HG03457 (cell line): ENCODE measurements around the gene ISG20.

Experiments
- ATAC-seq: cut with Tn5 transposase; IDR thresholded peaks from one replicate; pipeline ENCODE4 v1.9.1; 2021; ENCODE audit warnings: moderate number of reproducible peaks; ENCODE audit not compliant: unreplicated experiment

Gene ISG20

DNA sequence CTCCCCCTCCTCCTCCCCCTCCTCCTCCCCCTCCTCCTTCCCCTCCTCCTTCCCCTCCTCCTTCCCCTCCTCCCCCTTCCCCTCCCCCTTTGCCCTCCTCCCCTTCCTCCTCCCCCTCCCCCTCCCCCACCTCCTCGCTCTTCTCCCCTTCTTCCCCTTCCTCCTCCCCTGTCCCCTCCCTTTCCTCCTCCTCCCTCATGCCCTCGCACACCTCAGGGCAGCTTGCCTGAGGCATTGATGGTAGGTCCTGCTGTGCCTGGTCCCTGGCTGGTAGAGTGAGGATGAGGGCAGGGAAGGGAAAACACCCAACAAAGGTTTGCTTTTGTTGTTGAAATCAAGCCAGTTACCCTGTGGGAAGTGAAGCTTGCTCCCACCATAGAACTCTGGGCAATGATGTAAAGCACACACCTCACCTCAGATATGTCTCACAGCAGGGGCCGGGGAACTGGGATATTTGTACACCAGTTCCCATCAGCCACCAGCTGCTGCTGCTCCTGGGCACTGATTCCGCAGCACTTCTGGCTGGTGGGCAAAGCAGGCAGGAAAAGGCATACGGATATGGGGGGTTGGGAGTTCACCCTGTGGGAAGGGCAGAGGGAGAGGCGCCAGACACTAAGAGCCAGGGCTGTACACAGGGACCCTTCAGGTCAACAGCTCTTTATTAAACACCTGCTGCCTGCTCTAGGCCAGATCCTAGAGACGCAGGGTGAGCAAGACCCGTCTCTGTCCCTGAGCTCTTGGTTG, 13.8 kb downstream of the ISG20 start:
- ATAC-seq, result no peak

DNA sequence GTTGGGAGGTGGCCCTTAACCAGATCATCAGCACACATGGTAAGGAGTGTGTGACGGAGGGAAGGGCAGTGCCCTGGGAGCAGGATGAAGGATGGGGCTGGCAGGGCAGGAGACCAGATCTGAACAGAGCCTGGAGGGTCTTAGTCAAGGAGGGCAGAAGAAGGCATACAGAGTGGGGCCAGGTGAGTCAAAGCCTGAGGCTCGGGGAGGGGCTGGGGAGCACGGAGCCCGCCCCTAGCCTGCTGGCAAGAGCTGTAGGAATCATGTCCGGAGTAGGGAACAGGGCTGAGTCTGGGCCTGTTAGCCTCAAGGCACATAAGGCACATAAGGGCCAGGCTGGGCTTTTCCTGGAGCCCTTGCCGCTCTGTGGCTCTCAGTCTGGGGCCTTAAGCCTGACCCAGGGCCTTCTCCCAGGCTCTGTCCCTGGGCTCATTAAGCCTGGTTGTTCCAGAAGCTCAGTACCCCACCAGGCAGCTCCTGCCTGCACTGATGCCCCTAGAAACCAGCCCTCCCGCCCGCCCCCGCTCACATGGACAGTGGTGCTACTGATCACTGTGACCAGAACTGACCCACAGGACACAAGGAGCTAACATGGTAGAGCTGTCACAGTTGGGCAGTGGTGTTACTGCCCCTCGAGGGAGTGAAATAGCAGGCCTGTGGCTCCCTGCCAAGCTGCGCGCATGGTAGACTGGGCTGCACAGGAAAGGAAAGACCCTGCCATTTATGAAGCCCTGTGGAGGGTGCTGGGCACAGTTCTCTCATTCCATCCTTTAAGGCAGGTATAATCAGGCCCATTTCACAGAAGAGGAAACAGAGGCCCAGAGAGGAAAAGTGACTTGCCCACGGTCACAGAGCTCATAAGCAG, 14.6 kb downstream of the ISG20 start:
- no peak for ATAC-seq

DNA sequence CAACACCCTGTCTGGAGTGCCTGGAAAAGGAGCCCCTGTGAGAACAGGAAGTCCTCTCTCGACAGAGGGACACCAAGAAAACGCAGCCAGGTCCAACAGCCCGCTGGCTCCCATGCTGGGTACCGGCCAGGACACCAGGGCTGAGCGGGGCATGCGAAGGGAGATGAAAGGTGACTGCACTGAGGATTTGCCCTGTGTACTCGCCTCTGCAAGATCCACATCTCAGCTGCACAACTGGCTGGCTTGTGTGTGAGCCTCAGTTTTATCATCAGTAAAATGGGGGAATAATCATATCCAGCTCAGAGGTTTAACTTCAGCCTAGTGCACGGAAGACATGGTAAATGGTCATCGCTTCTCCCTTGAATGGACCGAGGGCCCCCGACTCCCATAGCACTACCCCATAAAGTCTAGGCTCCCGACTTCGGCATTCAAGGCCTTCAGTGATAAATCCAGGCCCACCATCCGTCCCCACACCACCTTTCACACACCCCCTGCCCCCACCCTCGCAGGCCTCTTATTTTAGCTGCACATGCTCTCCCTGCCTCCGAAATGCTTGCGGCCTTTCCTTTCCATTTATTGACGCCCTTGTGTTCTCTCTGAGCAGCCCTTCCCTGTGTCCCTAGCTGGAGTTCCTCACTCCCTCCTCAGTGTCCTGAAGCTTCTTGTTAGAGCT, 15.8 kb downstream of the ISG20 start:
- ATAC-seq, result no peak

DNA sequence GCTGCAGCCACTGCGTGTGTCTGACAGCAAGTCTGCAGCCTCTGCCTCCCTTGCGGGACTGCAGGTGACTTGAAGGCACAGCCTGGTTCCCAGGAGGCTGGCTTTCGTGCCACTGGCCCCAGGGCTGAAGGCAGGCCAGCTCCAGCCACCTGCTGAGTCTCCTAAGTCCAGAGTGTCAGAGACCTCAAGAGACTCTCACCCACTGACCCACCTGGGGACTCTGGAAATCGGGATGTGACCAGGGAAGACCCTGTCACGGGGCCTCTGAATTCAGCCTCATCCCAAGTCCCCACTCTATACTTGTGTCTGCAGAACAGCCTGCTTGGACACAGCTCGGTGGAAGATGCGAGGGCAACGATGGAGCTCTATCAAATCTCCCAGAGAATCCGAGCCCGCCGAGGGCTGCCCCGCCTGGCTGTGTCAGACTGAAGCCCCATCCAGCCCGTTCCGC, 16.3 kb downstream of the ISG20 start:
- no peak for ATAC-seq

DNA sequence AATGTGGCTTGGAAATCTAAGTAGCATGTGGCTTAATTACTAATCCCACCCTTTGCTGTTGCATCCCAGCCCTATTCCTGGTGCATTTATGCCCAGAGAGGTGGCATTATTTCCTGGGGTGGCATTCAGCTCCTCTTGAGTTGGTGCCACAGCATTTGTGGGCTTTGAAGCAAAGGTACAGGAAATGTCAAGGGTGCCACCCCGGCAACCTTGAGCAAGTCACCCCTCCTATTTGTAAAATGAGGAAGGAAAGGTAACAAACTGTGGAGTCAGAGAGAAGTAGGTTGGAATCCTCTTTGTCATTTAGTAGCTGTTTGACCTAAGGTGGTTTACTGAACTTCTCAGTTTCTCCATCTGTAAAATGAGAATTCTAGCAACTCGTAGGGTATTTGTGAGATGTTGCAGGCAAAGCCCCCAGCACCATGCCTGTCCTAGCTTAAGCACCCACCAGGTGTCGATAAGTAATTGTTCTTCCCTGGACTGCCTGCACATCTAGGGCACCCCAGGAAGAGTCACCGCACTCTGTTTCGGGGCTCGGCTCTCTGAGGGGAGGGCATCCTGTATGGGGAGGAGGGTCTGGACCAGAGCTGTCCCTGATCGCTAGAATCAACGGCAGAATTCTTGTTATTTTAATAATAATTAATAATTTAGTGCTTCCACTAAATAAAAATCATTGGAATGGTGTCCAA, 17.1 kb downstream of the ISG20 start:
- no peak for ATAC-seq

DNA sequence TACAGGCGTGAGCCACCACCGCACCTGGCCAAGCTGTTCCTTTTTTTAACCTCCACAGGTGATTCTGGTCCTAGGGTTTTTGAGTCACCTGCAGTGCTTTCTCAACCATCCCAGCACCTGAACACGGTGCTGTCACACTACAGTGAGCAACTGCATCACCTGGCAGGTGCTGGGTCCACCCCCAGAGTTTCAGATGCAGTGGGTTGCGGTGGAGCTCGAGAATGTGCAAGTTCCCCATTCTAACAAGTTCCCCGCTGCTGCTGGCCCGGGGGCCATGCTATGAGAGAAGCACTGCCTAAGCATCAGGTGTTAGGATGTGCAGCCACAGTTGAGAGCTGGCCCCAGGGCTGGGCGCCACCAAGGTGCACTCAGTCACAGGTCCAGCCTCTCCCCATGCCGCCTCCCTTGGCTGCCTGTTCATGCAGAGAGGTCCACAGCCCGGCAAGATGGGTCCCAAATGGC, 18.0 kb downstream of the ISG20 start:
- peak; percentile 78 for ATAC-seq

DNA sequence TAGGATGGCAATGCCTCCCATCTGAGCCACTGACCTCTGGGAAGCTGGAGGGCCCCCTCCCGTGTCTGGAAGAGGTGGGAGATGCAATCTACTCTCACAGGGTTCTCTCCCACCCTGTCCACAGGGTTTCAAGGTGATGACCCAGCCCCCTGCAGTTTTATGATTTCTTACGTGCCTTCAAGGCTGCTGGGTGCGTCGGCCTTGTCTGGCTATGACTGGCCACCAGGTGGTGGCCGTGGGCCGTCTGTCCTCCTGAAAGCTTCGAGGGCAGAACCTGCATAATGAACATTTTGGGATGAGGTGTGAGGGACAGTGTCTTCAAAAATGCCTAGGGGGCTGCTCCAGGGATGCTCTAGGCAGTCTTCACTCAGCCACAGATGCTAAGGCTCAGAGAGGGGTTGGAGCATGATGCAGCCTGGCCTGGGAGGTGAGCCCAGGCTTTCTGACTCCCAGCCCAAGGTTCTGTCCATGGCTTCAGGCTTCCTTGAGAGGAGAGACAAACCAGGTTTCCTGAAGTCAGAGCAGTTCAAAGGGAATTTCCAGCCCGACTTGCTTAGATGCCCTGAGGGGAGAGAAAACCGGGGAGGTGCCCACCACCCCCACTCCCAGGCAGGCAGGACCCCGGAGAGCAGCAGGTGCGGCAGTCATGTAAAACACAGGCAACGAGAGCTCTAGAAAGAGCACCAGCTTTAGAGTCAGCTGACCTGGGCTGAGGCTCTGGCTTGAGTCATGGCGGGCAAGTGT, 18.7 kb downstream of the ISG20 start:
- no peak for ATAC-seq

DNA sequence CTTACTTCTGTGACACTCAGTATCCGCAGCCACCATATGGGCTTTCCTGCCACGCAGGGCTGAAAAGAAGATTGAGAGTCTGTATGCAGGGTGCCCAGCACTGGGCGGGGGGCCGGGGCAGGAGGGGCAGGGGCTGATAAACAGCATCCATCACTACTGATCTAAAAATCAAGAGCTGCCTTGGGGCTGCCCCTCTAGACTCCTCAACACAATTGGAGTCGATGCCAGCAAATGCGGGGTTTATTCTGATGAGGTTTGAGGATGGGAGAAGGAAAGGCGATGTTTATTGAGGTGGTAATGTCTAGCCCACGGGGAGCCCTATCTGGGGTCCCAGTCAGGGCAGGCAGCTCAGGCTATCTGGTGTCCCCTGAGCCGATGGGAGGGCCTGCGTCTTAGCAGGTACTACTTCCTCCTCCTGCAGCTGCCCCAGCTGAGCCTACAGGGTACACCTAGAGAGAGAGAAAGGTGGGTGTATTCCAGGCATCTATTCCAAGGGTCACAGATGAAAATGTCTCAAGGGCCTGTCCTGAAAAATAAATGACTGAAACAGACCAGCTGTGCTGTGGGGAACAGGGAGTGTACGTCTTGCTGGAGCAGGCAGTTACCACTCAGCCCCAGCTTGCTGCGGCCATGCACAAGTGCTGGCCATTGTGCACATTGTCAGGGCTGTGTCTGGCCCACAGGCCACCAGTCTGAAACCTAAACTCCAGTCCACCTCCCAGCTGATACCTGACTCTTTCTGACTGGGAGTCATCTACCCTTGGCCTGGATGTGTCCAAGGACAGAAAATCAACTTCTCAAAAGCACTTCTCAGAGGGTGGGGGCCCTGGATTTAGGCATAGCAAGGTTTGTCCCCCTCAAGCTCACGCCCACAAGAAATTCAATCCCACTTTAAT, 19.5 kb downstream of the ISG20 start:
- no peak for ATAC-seq

DNA sequence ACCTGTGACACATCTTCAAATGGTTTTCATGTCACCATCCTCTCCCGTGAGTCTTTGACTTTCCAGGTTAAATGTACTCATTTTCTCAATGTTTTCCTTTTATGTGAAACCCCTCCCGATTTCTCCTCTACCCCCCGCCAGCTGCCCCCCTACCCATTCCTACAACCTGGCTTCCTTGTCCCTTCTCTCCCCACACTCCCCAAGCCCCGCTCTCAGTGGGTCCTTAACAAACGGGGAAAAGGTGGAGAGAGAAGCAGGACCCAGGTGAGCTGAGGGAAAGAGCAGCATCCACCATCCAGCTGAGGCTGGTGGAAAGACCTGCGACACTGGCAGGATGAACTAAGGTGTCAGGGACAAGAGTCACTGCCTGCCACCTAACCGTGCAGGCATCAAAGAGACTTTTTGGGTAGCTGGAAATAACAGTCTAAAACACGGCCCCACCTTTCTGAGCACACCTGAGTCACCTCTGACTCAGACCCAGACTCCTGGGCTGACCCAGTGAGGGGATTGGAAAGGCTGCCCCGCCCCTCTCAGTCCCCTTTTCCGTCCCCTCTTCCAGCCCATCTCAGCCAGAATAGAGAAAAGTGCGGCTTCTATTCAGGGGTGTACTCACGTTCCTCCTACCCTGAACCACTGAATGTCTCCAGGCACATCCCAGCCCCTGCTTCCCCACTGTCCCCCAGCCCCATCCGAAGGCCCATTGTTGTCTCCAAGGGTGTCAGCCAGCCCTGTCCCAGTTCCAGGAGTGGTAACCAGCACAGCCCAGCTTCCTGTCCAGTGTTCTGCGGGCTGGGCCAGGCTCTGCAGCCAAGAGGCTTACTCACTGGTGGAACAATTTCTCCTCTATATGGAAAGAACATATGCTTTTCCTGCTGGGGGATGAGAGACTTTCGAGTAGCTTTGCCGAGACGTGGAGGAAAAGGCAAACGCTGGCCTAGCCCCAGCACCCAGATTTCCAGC, 20.4 kb downstream of the ISG20 start:
- ATAC-seq, result no peak

DNA sequence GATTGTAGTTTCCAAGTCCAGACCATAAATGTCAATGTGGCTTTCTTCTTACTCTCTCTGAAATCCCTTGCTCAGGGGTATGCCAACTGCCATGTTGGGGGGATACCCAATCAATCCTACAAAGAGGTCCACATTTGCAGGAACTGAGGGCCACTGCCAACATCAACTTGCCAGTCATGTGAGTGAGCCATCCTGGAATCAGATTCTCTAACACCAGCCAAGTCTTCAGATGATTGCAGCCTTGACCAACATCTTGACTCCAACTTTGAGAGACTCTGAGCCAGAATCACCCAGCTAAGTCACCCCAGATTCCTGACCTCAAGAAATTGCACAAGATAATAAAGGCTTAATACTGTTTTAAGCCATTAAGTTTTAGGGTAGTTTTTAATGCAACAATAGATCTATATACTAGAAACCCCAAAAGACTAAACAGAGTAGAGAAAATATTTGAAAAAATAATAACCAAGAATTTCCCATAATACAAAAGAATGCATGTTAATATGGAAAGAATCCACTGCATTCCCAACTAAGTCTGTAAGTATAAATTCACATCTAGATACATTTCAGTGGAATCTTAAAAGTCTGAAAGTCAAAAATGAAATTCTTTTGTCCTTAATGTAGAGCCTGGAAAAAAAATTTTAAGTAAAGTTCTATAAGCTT, 22.4 kb downstream of the ISG20 start:
- ATAC-seq, result no peak

DNA sequence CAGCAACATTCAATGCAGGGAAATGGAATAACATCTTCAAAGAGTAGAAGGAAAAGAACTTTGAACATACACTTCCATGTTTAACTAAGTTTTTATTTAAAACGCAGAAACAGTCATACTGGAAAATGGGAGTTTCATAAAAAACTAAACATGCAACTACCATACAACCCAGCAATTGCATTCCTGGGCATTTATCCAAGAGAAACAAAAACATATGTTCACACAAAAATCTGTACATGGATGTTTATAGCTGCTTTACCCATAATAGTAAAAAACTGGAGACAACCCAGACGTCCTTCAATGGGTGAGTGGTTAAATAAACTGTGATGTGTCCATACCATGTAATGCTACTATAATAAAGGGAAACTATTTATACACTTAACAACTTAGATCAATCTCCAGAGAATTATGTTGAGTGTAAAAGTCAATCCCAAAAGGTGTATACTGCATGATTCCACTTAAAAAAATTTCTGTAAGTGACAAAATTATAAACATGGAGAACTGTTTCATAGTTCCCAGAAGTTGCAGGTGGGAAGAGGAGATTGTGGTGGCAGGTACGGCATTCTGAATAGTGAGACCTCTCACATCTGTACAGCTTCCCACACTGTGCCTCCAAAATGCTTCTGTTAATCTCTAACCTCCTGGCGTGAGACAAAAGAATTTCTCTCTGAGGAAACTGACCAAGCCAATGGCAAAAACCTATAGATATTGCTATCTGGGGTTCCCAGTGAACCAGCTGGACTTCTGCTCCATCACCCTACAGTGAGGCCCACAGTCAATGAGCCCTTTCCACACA, 23.1 kb downstream of the ISG20 start:
- no peak for ATAC-seq

DNA sequence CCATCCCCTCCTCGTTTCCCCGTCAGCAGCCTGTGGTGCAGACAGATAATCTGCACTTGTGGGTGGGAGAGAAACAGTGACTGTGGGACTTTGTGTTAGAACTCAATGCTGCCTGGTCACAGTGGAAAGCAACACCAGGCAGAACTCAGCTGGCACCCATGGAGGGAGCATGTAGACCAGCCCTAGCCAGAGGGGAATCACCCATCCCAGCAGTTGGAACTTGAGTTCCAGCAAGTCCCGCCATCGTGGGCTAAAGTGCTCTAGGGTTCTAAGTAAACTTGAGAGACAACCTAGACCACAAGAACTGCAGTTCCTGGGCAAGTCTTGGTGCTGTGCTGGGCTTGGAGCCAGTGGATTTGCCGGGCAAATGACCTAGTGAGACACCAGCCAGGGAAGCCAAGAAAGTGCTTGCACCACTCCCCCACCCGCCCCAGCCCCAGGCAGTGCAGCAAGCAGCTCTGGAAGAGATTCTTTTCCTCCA, 24.4 kb downstream of the ISG20 start:
- no peak for ATAC-seq

DNA sequence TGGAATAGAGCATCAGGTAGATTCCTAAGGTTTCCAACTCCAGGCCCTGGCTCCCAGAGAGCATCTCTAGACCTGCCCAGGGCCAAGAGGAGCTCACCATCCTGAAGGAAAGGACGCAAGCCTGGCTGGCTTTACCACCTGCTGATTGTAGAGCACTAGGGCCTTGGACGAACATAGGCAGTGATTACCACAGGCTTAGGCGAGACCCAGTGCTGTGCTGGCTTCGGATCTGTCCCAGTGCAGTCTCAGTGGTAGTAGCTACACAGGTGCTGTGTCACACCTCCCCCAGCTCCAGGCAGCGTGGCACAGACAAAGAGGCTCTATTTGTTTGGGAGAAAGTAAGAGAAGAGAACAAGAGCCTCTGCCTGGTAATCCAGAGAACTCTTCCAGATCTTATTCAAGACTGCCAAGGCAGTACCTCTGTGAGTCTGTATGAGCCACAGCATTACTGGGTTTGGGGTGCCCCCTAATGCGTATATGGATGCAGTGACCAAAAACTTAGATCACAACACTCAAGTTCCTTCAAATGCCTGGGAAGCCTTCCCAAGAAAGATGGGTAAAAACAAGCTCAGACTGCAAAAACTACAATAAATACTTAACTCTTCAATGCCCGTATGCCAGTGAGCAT, 25.4 kb downstream of the ISG20 start:
- no peak for ATAC-seq

DNA sequence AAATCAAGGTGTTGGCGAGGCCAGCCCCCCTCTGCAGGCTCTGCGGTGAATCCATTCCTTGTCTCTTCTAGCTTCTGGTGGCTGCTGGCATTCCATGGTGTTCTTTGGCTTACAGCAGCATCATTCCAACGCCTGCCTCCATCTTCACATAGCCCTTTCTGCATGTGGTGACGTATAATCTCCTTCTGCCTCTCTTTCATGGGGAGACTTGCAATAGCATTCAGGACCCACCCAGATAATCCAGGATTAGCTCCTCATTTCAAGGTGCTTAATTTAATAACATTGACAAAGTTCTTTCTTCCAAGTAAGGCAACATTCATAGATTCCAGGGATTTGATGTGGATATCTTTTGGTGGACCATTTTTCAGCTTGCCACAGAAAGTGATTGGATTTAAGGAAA, 35.8 kb downstream of the ISG20 start:
- ATAC-seq, result no peak

DNA sequence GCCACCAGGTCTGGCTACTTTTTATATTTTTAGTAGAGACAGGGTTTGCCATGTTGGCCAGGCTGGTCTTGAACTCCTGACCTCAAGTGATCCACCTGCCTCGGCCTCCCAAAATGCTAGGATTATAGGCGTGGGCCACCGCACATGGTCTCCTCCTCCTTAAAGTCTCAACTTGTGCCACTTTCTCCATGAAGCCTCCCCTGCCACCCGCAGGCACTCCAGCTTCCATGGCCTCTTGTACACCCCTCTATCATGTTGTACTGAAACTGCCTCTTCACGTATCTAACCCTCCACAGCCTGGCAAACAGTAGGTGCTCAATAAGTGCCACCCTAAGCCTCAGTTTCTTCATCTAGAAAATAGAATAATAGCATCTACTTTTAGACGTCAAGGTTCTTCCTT, 39.9 kb downstream of the ISG20 start:
- ATAC-seq, result no peak
